MV-4-11 (cell line): Measurements from ENCODE around the gene FLNB.
"Not testable (repeated sequence)": the region's sequence is repeated elsewhere in the genome, so short reads cannot be mapped to it uniquely, and the experiment has no call there.

Source experiments
- DNase-seq: peaks from one replicate; lab custom pipeline; 2025; lab: John Stamatoyannopoulos, UW

Gene FLNB

GRCh38 chr3:58180940-58181587 is 172.8 kb downstream of the FLNB start:
- DNase-seq, result no peak

GRCh38 chr3:58183221-58183620 is 175.0 kb downstream of the FLNB start:
- no peak for DNase-seq

GRCh38 chr3:58183891-58184290 is 175.7 kb downstream of the FLNB start:
- no peak for DNase-seq

- no peak for DNase-seq
These were observed 176.2 kb downstream of the FLNB start for GRCh38 chr3:58184309-58184981.

- DNase-seq, result no peak
These were observed 176.7 kb downstream of the FLNB start for GRCh38 chr3:58184982-58185360.

- DNase-seq, result no peak
These were observed 179.9 kb downstream of the FLNB start for GRCh38 chr3:58188173-58188564.

GRCh38 chr3:58188921-58189451 is 180.8 kb downstream of the FLNB start:
- DNase-seq, result peak; percentile 3

GRCh38 chr3:58189691-58190090 is 181.5 kb downstream of the FLNB start:
- no peak for DNase-seq

- DNase-seq, result no peak
These were observed 182.1 kb downstream of the FLNB start for GRCh38 chr3:58190291-58190690.

- DNase-seq, result no peak
These were observed 182.7 kb downstream of the FLNB start for GRCh38 chr3:58190882-58191281.

- DNase-seq, result no peak
These were observed 183.3 kb downstream of the FLNB start for GRCh38 chr3:58191361-58191991.

GRCh38 chr3:58192069-58192468 is 183.8 kb downstream of the FLNB start:
- DNase-seq, result no peak

- DNase-seq, result no peak
These were observed 185.6 kb downstream of the FLNB start for GRCh38 chr3:58193682-58194407.

- DNase-seq, result no peak
These were observed 189.4 kb downstream of the FLNB start for GRCh38 chr3:58197588-58197987.

- DNase-seq, result no peak
These were observed 190.1 kb downstream of the FLNB start for GRCh38 chr3:58198362-58198761.

GRCh38 chr3:58198804-58199203 is 190.6 kb downstream of the FLNB start:
- no peak for DNase-seq

- no peak for DNase-seq
These were observed 192.0 kb downstream of the FLNB start for GRCh38 chr3:58200121-58200709.

- DNase-seq, result no peak
These were observed 192.7 kb downstream of the FLNB start for GRCh38 chr3:58200846-58201355.

- DNase-seq, result not testable (repeated sequence)
These were observed 193.2 kb downstream of the FLNB start for GRCh38 chr3:58201451-58201850.

GRCh38 chr3:58202917-58203360 is 194.7 kb downstream of the FLNB start:
- DNase-seq, result no peak

- DNase-seq, result no peak
These were observed 195.3 kb downstream of the FLNB start for GRCh38 chr3:58203541-58203940.

GRCh38 chr3:58204720-58205119 is 196.5 kb downstream of the FLNB start:
- no peak for DNase-seq
